NCI-H226 (cell line): ENCODE data around the gene BRDT.
"Not testable (repeated sequence)": the region's sequence is repeated elsewhere in the genome, so short reads cannot be mapped to it uniquely, and the experiment has no call there.

Experiments used
- DNase-seq: peaks from one replicate; pipeline ENCODE4 v3.0.0-alpha.2; 2015

BRDT gene

DNA sequence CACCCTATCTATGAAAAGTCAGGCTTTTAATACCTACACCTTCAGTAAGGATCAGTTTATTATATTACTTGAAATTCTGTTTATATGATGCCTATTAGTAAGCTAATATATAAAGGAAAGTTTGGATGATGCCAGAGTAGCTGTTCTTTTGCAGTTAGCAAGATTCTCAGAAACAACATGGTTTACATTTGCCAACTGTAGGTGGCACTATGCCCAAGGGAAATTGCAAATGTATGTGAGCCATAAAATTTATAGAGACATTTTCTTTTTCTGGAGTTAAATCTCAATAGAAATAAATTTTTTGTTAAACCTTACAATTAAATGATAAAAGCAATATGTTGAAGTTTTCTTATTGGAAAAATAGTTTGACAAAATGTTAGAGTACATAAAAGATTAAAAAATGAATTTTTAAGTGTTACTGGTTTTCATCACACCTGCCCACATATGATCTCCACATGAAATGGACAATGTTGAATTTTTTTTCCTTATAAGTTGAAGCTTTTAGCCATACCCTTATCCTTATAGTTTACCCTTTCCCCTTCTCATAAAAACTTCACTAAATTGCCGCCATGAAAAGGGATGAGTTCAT lies 48.5 kb downstream of the BRDT start:
- DNase-seq: peak; percentile 15

DNA sequence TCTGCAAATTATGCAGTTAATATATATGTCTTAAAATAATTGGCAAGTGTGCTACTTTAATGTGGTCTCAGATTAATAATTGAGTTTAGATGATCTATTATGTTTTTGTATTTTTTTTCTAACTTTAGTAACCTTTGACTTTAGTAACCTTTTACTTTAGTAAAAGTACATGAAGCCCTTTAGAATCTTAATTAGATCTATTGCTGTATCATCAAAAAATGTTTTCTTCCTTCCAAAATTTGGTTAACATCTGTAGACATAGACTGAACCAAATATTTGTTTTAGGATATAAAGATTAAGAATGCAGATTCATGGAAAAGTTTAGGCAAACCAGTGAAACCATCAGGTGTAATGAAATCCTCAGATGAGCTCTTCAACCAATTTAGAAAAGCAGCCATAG lies 54.9 kb downstream of the BRDT start:
- no peak for DNase-seq

DNA sequence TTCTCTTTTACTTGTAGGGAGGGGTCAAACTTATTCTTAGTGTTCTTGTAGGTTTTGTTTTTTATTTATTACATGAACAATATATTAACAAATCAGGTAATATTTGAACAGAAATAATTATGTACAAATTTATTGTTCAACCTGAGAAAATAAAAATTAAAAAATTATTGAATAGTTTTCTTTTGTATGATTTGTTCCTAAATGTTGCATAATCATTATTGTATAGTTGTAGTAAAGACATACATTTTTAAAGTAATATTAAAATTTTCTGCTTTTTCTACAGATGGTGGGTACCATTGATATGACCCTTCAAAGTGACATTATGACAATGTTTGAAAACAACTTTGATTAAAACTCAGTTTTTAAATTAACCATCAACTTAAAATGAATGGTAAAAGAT lies 64.7 kb downstream of the BRDT start:
- no peak for DNase-seq

DNA sequence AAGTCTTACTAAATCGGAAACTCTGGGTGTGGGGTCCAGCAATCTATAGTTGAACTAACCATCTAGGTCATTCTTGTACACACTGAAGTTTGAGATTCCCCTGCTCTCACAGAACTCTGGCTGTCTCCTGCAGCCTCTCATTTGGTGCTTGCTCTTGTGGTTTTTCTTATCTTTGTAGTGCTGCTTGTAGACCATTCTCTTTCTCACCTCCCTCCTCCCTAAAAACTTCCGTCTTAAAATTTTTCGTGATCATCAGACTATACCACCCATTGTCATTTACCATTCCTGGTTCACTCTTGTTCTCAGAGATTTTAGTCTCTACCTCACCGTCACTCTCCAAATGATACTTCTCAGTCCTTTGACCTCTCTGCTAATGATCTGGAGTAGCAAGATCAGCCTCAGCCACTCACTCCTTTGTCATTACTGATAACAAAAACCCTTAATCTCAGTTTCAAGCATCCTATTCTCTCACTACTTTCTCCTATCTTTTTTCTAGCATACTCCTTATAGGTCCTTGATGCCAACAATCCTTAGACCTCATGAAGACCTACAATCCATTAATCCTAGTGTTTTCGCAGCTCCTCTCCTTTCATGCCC lies 67.6 kb downstream of the BRDT start:
- no peak for DNase-seq

DNA sequence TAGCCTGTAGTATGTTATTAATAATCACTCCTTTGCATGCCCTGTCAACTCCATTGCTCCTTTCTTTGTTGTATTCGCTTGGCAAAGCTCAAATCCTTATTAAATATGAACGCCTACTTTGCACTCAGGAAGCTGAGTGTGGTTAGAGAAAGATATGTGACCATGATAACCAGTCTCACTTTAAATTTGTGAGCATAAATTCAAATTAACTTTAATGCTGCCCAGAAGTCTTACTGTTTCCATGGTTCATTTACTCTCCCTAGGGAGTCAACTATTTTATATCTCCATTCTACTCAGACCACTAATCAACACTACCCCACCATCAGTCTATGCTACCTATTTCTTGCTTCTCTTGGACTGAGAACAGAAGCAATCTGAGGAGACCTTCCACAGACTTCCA lies 68.5 kb downstream of the BRDT start:
- DNase-seq: no peak

DNA sequence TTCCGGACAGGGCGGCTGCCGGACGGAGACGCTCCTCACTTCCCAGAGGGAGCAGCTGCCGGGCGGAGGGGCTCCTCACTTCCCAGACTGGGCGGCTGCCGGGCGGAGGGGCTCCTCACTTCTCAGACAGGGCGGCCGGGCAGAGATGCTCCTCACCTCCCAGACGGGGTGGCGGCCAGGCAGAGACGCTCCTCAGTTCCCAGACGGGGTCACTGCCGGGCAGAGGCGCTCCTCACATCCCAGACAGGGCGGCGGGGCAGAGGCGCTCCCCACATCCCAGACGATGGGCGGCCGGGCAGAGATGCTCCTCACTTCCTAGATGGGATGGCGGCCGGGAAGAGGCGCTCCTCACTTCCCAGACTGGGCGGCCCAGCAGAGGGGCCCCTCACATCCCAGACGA lies 76.8 kb downstream of the BRDT start:
- DNase-seq: not testable (repeated sequence)

DNA sequence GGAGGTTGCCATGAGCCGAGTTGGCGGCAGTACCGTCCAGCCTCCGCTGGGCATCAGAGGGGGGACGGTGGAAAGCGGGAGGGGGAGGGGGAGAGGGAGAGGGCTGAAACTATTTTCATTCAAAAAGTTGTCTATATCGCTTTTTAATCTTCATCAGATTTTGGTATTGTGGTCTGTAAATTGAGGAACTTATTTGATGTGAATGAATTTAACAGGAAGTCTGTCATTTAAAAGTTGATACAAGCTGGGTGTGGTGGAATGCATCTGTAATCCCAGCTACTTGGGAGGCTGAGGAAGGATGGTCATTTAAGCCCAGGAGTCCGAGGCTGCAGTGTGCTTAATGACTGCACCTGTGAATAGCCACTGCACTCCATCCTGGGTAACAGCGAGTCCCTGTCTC lies 77.6 kb downstream of the BRDT start:
- DNase-seq: no peak

DNA sequence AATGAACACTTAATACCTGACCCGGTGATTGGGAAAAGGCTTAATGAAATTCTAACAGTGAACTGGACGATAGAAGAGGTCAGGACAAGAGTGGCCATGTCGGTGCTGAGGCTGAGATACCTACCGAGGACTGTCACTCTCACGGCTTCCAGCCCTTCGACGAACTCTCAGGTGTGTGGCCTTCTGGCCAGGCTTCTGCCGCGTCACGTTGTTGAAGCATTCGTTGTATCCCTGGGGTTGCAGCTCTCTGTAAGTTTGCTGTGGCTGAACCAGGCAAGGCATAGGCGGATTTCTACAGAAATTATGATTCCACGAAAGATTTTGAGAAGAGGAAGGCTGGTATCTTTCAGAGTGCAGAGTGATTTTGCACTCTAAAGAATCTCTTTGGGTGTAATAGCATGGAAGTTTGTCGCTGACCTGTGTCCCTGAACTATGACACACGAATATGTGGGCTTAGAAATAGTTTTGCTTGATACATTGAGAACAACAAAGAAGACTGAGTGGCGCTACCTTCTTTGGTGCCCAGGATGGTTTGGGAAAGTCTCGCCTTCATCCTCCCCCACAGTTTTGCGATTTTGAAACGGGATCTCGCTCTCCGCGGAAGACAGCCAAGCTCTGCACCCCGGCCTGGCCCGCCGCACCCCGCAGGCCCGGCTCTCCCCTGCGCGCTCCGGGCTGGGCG lies 80.2 kb downstream of the BRDT start:
- DNase-seq: no peak

DNA sequence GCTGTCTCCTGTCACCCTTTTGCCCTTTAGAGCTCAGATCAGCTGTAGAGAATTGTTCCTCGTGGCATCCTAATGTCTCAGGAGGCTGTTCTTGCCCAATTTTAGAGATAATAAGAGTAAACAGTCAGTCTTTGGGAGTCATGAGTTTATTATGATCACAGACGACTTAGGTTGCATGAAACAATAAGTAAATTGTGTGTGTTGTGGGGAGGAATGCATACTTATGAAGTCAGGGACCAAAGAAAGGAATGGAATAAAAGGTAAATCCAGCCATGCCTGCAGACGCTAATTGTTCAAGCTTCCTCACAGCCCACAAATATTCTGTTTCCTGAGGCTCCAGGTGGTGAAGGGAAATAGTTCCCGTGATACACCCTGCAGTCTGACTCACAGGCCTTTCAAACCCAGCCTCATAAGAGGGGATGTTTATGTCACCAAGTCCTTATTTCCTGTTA lies 81.5 kb downstream of the BRDT start:
- DNase-seq: no peak

DNA sequence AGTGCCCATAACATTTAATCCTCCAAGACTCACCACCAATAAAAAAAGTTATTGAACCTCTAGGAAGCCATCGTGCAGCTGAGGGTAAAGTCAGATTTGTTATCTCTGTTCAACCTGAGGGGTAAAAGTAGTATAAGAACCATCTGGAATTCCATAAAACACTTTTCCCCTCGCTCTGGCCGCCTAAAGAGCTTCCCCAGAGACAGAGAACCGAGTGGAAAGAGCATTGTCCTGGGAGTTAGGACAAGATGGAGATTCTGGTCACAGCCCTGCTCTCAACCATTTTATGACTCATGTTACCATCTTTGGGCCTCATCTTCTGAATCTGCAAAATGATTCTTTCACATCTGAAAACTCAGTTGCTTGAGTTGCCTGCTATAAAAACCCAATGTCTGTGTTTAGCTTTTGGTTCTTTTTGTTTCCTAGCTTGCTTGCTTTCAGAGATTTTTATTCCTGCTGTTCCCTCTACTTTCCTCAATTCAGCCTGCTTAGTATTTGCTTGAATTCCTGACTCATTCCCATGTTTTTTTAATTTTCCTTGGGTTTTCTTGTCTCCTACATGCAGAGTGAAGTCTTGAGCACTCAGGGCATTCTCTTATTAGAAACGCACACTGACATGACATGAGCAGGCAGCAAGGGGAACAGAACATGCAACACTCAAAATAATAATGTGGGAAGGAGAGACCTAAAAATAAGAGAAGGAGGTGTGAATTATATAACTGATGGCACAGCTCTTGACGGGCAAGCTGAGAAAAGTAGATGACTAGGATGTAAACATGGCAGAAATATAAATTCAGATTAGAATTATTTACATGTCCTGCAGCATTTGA lies 82.3 kb downstream of the BRDT start:
- DNase-seq: no peak

DNA sequence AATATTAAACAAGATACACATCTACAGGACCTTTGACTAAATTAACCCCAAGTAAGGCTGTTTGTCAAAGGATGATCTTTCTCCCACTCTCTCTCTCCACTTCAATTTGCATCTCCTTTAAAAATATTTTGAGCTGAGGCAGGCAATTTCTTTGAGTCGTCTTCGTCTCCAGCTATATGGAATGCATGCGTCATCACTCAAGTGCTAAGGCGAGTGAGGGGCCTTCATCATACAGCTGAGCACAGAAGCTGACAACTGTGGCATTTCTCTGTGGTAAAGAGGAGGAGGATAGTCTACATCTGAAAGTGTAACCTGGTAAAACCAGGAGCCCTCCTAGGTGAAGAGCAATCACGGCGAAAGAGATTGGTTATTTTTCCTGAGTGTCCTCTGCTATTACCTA lies 88.2 kb downstream of the BRDT start:
- no peak for DNase-seq

DNA sequence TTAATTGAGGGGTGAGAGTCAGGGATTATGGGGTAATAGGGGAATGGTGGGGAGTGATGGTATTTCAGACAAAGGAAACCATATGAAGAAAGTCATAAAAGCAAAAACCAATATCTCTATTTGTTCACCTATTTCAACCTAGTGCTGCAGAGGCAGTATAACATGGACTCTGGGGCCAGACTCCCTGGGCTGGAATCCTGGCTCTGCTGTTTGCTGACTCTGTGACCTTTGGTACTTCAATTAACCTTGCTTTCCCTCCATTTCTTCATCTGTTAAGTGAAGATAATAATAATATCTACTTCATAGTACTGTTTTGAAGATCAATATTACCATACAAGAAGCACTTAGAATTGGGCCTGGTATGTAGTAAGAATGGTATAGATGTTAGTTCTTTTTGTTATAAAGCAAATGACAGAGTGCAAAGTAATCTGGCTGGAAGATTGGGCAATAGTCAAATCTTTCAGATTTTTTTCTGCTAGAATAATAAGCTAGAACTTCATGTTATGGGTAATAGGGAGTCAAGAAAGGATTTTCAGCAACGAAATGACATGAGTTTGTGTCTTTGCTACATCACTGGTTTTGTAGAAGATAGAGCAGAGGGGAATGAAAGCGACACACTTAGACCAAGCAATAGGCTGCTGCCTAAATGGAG lies 89.6 kb downstream of the BRDT start:
- DNase-seq: no peak

DNA sequence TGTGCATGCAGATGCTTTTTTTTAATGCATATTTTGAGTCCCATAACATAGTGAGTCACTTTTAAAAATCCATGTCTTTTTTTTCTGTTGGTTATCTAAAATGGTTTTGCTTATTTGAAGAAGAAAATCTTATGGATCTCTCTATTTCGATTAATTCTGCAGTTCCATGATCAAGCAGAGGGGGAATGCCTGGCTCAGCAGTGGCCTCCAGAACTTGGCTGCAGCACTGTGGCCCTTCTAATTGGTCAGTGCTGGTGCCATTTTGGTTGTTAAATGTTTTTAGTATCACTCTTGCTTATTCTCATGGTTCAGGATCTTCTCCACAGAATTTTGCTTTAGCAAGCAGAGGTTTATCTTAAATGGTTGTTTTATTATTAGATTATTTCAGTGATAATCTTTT lies 91.8 kb downstream of the BRDT start:
- DNase-seq: no peak

DNA sequence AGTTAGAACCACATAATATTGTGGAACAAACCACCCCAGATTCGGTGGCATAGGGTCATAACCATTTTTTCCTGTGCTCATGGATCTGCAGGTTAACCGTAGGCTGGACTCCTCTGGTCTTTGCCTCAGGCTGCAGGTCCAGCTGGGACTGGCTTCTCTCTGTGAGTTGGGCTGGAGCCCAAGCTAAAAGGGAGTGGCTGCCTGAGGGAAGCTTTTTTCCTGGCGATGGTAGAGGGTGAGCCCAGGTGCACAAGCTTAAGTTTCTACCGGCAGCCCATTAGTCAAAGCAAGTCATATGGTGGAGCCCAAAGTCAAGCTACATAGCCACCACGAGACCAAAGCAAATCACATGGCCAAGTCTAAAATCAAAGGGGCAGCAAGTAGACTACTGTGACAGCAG lies 94.4 kb downstream of the BRDT start:
- DNase-seq: peak; percentile 52

DNA sequence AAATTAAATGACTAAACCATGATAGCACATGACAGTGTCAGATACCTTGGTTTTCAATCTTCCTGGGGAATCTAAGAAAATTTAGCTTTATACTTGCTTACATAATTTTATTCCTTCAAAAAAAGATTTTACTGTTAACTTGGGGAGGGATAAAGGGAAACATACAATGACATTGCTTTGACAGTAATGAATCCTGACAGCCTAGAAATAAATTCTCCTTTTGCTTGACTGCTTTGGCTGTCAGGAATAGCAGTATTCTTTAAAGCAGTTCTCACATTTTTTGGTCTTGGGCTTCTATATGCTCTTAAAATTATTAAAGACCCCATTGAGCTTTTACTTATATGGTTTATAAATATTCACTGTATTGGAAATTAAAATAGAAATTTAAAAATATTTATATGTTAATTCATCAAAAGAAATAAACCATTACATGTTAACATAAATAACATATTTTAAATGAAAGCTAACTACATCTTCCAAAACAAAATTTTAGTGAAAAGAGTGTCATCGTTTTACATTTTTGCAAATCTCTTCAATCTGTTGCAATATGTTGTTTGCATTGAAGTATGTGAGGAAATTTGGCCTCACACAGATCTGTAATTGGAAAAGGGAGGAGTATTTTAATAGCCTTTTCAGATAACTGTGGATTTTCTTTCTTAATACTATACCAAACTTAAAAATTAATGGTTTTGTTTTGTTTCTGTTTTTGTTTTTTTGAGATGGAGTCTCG lies 96.7 kb downstream of the BRDT start:
- DNase-seq: no peak

DNA sequence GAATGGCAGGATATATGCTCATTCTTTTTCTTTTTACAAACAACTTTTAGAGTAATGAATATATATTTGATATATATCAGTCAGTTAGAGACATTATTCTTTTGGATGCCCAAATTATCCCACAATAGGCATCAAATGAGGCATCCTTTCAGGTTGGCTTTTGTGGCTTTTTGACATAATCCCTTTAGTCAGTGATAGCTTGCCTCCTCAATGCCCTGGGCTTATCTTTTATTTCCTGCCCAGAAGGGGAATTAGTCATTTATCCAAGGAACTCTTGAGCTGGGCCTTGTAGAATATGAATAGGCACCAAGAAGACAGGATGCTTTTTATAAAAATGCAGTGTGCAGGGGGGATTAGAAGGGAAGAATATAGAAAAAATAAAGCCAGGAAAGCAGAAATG lies 102.7 kb downstream of the BRDT start:
- peak; percentile 68 for DNase-seq
